Germinal center (tissue), 1 donor: ENCODE data around the gene BMF.
A peak's percentile ranks its signal among the peaks of the same experiment; 100 is the strongest.

Experiments
- DNase-seq: peaks from one replicate; pipeline ENCODE4 v3.0.0; 2012; ENCODE audit warnings: mixed read lengths, low spot score

BMF gene

GRCh38 chr15:40065166-40065565, 43.5 kb downstream of the BMF start:
- DNase-seq, result no peak

DNA sequence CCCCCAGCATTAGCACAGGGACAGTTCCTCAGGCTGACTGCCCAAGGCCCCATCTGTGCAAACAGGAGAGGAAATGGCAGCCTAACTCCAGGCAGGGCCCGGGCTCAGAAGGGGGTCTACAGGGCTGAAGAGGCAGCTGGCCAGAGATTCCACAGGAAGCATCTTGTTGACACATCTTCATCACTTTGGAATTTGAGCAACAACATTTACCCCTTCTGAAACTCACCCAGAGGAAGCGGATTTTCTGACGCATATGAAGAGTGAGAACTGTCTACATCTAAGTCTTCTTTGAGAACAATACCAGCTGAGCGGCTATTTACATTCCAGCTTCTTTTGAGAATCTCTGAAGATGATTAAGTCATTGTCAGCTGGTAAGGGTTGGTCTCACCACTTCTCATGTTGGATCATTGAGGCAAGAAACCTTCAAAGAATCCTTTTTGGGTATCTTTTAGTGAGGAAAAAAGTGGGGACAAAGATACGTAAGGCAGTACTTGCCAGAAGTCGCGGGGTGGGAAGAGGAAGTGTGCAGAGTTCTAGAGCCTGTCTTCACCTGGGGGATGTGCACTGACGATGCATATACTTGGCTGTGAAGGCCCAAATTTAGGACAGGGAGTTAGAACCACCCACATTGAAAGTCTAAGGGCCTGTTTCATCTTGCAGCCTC, 44.3 kb downstream of the BMF start:
- peak; percentile 66 for DNase-seq

GRCh38 chr15:40063563-40064011, 45.1 kb downstream of the BMF start:
- no peak for DNase-seq

- no peak for DNase-seq
These were observed 45.7 kb downstream of the BMF start for GRCh38 chr15:40062816-40063562.

DNA sequence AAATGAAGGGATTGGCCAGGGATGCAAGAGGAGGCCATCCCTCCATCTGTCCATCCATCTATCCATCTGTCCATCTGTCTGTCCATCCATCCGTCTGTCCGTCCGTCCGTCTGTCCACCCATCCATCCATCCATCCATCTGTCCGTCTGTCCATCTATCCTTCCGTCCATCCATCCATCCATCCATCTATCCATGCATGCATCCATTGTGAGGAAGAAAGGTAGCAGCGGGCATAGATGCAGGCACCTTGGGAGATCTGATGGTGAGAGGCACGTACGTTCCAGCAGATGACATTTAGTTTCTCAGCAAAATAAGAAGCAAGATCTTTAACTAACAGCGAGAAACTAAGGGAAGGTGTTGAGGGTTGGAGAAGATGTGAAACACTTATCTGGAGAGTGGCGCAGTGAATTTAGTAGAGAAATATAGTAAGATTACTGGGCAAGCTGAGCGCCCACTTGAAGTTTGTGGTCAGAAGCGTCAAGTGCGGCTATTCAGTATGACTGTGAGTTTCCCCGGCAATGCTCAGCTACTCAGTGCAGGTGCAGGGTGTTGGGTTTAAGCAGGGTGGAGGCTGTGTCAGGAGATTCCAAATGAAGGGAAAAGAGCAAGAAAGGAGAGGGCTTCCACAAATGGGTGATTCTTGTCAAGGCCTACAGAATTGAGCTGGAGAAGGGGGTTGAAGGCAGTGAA, 47.3 kb downstream of the BMF start:
- DNase-seq, result no peak

DNA sequence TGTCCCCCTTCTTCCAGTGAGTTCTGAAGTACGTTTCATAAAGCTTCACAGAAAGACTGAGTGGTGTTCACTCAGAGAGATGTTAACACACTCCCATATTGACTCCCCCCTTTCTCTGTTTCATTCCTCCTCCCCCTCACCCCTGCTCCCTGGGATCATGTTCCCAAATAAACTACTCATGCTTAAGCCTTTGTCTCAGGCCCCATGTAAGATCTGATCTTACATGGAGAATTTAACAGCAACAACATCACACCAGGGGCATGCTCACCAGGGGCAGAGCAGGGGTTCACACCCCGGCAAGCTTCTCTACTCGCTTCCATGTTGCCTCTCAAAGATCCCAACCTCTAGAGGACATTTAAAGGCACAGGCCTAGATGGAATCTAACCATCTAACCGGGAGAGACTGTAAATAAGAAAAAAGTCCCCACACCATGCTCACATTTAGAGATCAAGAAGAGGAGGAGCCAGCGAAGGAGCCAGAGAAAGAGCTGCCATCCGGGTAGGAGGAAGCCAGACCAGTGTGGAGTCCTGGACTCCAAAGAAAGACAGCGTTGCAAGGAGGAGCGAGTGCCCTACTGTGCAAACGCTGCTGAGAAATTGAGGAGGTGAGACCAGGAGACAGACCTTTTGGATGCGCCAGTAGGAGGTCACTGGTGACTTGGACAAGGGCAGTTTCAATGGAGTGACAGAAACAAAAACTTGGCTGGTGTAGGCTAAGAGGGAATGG, 48.3 kb downstream of the BMF start:
- no peak for DNase-seq

DNA sequence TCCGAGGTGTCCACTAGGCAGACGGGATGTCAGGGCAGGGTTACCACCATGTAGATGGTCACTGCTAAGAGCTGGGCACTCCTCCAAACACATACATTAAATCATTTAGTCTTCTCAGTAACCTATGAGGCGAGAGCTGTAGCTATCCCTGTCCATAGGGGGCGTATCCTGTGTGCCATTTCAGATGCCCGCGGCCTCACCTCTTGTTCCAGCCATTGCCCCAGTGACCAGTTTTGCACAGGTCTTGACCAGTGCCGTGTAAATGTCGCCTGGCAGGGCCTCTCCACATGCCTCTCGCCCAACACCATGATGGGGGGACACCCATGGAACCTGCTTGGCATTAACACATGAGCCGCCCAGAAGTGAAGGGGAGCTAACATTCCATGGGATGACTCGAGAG, 48.9 kb downstream of the BMF start:
- no peak for DNase-seq

GRCh38 chr15:40058476-40059140, 50.1 kb downstream of the BMF start:
- DNase-seq, result no peak

- no peak for DNase-seq
These were observed 52.9 kb downstream of the BMF start for GRCh38 chr15:40055576-40056293.

GRCh38 chr15:40054855-40055575, 53.7 kb downstream of the BMF start:
- peak; percentile 55 for DNase-seq

DNA sequence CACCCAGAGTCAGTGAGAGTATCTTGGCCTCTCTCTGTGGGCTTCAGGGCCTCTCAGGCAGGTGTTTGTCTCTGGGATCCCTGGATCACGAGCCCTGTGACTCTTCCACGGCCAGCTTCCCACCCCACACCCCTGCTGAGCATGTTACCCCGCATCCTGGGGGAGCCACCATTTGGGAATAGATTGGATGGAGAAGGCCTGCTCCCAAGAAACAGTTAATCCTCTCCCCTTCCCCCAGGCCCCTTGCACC, 54.1 kb downstream of the BMF start:
- no peak for DNase-seq

DNA sequence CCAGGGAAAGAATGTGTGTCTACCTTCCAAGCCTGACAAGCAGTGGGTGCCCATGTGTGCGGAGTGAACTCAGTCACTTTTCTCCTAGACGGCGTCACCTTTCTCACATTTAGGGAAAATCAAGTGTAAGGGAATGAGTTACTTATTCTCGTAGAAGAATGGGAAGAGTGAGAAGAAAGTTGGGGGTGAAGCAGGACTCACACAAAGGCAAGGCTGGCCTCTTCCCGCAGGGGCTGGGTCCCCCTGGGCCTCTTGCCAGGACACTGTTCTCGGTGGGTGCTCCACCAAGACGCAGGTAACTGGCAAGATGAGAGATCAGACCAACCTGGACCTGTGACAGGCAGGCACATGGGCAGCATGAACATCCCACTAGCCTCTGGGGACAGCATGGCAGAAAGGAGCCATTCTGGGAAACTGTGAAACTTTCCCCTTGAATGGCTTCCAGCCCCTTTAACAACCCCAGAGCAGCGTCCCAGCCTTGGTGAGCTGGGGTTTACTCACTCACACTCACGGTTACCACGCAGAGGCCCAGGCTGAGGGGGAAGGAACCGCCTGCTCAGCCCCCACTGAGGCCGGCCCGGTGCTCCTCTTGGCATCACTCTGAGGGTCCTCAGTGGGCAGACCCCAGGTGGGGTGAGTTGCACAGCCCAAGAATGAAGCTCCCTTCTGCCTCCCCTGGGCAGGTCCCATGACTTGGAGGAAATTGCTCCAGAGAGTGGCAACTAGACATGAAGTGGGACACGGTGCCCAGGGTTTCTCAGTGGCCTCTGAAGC, 54.7 kb downstream of the BMF start:
- no peak for DNase-seq

- no peak for DNase-seq
These were observed 55.4 kb downstream of the BMF start for GRCh38 chr15:40053079-40053830.

- no peak for DNase-seq
These were observed 56.1 kb downstream of the BMF start for GRCh38 chr15:40052604-40053003.

GRCh38 chr15:40051616-40052415, 56.9 kb downstream of the BMF start:
- no peak for DNase-seq

- no peak for DNase-seq
These were observed 57.8 kb downstream of the BMF start for GRCh38 chr15:40050788-40051470.

DNA sequence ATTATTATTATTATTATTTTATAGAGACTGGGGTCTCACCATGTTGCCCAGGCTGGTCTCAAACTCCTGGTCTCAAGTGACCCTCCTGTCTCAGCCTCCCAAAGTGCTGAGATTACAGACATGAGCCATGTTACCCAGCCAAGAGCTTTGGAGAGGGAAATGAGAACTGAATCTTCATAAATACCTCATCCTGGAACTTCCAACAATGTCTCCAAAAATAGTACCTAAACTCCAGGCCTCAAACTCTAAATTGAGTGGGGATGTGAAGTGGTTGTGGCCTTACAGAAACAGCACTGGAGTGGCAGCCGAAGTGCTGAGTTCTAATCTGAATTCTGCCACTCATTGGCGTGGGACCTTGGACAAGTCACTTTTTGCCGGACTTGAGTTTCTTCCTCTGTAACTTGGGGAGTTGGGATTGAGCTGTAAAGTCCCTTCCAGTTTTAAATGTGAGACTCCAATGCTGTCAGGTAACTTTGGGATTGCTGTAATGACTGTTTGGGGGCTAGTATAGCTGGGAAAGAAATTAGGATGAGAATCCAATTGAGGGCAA, 59.7 kb downstream of the BMF start:
- no peak for DNase-seq
